Stimulated activated CD8-positive, alpha-beta memory T cell treated with anti-CD3 and anti-CD28 coated beads, Interleukin-15, amount 100 ng/mL, for 48 hours (primary cell): ENCODE measurements around the gene NF2.

Source experiments
- DNase-seq, 2 donors: peaks; one replicate each; pipeline ENCODE4 v3.0.0-alpha.2; 2020; ENCODE audit warnings: low read depth in 2 of 2

The NF2 gene

GRCh38 chr22:29668673-29669072 lies 65.2 kb downstream of the NF2 start:
- no peak for DNase-seq

GRCh38 chr22:29670626-29671025 lies 67.2 kb downstream of the NF2 start:
- DNase-seq = no peak

GRCh38 chr22:29673361-29674066 lies 70.1 kb downstream of the NF2 start:
- DNase-seq = no peak

GRCh38 chr22:29674121-29674520 lies 70.7 kb downstream of the NF2 start:
- DNase-seq = no peak

GRCh38 chr22:29679316-29679715 lies 75.9 kb downstream of the NF2 start:
- no peak for DNase-seq

- DNase-seq = no peak
These were observed 80.1 kb downstream of the NF2 start for GRCh38 chr22:29683536-29683935.

- DNase-seq = no peak
These were observed 80.8 kb downstream of the NF2 start for GRCh38 chr22:29684244-29684643.

- DNase-seq = no peak
These were observed 85.9 kb downstream of the NF2 start for GRCh38 chr22:29689206-29689879.

GRCh38 chr22:29689880-29690213 lies 86.4 kb downstream of the NF2 start:
- peak in 1 of 2 donors; percentile 8 for DNase-seq

GRCh38 chr22:29690476-29690875 lies 87.0 kb downstream of the NF2 start:
- no peak for DNase-seq

GRCh38 chr22:29691636-29692326 lies 88.3 kb downstream of the NF2 start:
- no peak for DNase-seq

GRCh38 chr22:29692327-29692640 lies 88.9 kb downstream of the NF2 start:
- no peak for DNase-seq

GRCh38 chr22:29693161-29693560 lies 89.7 kb downstream of the NF2 start:
- no peak for DNase-seq

- DNase-seq = no peak
These were observed 90.2 kb downstream of the NF2 start for GRCh38 chr22:29693671-29694070.

GRCh38 chr22:29695129-29695926 lies 91.9 kb downstream of the NF2 start:
- no peak for DNase-seq

- no peak for DNase-seq
These were observed 94.6 kb downstream of the NF2 start for GRCh38 chr22:29697853-29698598.

- DNase-seq = no peak
These were observed 96.9 kb downstream of the NF2 start for GRCh38 chr22:29700206-29700899.

- no peak for DNase-seq
These were observed 97.4 kb downstream of the NF2 start for GRCh38 chr22:29700900-29701154.

GRCh38 chr22:29701155-29701999 lies 97.9 kb downstream of the NF2 start:
- DNase-seq = no peak
